C4-2B (cell line): ENCODE data around the gene TTLL7.

Experiments used
- CTCF ChIP-seq: fragments of 450-650 bp; conservative IDR thresholded peaks from 2 replicates; pipeline ENCODE4 v1.5.1; 2017; ENCODE audit warnings: mild to moderate bottlenecking
- ZFX ChIP-seq: fragments of 450-650 bp; IDR thresholded peaks from 2 replicates; pipeline ENCODE4 v1.6.1; 2017

- TF ChIP-seq CTCF (no peak), ZFX (no peak)
These were observed 66.2 kb downstream of the TTLL7 start for GRCh38 chr1:83932693-83933092.
